HG02798 (cell line): Measurements from ENCODE around the gene GJB5.
"Not testable (repeated sequence)": the region's sequence is repeated elsewhere in the genome, so short reads cannot be mapped to it uniquely, and the experiment has no call there.

Experiments
- ATAC-seq: cut with Tn5 transposase; IDR thresholded peaks from one replicate; pipeline ENCODE4 v1.9.1; 2021; ENCODE audit warnings: mild to moderate bottlenecking; ENCODE audit not compliant: unreplicated experiment, poor library complexity

GJB5 gene

DNA sequence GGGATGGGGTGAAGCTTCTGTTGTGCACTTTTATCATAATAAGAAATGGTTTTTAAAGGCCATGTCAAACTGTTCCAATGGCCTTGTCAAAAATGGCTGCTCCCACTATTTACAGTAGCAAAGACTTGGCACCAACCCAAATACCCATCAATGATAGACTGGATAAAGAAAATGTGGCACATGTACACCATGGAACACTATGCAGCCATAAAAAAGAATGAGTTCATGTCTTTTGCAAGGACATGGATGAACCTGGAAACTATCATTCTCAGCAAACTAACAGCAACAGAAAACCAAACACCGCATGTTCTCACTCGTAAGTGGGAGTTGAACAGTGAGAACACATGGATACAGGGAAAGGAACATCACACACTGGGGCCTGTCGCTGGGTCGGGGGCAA is 18.3 kb downstream of the GJB5 start:
- ATAC-seq = not testable (repeated sequence)

DNA sequence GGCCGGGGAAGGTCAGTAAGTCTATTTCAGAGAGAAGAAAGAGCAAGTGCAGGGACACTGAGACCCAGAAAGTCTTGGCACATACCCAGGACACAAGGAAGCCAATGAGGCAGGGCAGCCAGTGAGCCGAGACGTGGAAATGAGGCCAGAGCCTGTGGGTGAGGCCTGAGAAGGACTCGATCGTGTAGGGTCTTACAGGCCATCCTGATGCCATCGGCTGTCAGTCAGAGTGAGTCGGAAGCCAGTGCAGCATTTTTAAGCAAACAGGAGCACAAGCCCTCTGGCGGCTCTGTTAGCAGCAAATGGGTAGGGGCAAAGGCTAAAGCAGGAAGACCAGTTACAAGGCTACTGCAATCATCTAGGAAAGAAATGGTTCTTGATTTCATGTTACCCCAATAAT is 20.1 kb downstream of the GJB5 start:
- no peak for ATAC-seq

DNA sequence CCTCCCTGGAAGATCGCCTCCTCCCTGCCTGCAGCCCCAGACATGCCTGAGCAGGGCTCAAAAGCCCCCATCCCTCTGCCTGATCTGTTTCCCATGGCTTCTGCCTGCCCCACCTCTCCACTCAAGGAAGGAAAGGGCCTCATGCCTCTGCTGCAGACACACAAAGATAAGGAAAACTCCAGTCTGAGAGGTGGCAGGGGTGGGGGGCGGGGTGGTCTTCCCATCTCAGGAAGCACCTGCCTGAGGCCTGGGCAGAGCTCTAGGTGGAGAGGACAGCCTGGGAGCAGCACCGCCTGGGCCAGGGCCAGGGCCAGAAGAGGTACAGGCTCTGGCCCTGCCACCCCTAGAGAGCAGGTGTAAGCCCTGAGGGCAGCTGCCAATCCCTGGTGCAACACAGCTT is 22.1 kb downstream of the GJB5 start:
- no peak for ATAC-seq

DNA sequence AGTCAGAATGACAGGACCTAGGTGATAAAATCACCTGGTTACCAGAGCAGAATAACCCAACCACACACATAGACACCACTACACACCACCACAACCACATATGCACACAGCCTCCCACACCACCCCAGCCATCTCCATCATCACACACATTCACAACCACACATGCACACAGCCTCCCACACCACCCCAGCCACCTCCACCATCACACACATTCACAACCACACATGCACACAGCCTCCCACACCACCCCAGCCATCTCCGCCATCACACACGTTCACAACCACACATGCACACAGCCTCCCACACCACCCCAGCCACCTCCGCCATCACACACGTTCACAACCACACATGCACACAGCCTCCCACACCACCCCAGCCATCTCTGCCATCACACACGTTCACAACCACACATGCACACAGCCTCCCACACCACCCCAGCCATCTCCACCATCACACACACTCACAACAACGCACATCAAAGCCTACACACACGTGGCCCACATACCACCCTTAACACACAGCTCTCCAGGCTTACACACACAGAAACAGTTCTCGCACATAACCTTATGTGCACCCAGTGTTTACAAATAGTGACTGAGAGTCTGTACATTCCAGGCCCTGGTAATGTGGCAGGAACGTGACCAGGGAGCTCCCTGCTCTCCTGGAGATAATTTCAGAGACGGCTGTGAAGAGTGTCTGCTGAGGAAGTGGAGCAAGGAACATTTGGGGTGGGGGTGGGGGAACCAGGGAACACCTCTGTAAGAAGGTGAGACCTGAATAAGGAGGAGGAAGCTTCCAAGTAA is 22.9 kb downstream of the GJB5 start:
- ATAC-seq = no peak

GRCh38 chr1:34778381-34778780 is 23.5 kb downstream of the GJB5 start:
- ATAC-seq = no peak

GRCh38 chr1:34779005-34779404 is 24.2 kb downstream of the GJB5 start:
- no peak for ATAC-seq

- ATAC-seq = no peak
Measured at GRCh38 chr1:34779526-34779925, 24.7 kb downstream of the GJB5 start.

DNA sequence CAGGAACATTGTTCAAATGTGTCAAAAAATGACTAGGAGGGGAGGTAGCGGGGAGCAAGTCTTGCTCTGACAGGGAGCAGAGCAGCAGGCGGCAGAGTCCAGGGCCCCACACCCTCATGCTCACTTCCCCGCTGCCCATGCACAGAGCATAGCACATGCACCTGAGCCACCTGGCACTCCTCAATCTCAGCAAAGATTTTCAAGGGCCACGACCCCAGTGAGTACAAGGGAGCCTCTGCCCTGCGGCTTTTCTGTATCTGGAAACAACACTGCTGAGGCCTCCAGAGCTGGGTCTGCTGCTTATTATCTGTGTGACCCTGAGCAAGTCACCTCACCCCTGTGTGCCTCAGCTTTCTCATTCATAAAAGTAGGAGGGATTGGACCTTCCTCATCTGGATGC is 25.1 kb downstream of the GJB5 start:
- no peak for ATAC-seq

DNA sequence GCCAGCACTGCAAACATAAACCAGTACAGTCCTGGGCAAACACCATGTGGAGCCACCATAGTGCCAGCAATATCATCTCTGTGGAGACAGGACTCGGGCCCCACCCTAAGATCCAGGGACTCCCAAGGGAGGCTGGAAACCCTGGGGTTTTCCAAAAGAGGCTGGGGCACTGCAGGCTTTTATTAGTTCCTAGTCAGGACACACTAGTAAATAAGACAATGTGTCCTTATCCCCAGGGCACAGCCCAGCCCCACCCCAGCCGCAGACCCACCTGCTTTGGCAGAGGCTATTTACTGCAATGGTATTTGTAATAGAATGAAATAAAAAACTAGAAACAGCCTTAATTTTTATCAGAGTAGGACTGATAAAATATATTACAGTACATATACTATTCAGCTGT is 25.7 kb downstream of the GJB5 start:
- no peak for ATAC-seq

DNA sequence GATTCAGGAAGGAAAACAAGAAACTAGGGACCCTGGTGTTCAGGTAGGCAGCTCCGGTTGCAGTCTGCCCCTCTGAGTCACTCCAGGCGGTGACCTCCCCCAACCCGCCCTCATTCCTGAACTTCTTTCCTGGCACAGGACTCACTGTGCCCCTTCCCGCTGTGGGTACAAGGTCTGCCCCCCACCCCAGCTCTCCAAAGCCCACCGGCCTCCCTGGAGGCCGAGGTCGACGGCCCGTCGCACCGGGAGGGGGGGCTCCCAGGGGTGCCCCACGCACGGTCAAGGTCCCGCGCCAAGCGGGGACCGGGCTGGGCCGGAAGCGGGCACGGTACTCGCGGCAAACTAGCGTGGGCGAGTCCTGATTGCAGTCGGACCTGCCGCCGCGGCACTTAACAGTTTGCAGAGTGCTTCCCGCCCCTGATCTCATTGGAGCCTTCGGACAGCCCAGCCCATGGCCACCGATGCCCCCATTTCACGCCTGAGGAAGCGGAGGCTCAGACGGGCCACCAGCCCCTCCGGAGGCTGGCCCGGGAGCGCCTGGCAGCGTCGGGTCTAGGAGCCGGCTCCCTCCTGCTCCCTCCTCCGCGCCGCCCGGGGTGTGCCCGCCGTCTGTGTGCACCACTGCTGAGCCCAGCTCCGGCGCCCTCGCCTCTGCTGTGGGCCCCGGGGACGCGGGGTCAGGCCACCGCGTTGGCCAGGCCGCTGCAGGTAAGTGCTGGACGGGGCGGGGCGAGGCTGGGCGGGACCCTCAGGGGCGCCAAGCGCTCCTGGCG is 26.4 kb downstream of the GJB5 start, which contains the start of gene GJB3:
GJB3 (plus strand) TSS at position 144 of the 773 bp plus-strand sequence. CDS start 3,549 bp downstream, outside the sequence.
- ATAC-seq = no peak

DNA sequence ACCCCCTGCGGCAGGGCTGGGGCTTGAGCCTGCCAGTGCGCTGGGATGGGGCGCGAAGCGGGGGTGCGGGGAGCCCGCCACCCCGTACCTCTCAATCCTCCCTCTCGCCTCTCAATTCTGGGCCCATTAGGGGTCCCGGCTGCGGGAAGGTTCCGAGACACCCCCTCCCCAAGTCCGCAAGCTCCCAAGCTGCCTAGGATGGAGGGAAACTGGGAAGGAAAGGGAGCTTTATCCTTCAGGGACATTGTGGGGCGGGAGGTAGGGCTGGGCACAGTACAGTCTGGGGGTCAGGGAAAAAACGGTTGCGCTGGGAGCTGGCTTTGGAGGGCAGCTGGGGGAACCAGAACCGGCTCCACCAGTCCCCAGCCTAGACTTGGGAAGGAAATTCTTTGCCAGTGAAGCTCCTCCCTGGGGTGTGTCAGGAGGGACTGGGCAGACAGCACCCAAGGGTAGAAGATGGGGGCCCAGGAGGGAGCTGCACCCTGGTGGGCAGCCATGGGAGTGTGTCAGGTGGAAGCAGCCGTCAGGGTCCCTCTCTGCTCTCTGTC is 27.1 kb downstream of the GJB5 start:
- ATAC-seq = no peak

DNA sequence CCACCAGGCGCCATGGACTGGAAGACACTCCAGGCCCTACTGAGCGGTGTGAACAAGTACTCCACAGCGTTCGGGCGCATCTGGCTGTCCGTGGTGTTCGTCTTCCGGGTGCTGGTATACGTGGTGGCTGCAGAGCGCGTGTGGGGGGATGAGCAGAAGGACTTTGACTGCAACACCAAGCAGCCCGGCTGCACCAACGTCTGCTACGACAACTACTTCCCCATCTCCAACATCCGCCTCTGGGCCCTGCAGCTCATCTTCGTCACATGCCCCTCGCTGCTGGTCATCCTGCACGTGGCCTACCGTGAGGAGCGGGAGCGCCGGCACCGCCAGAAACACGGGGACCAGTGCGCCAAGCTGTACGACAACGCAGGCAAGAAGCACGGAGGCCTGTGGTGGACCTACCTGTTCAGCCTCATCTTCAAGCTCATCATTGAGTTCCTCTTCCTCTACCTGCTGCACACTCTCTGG is 29.9 kb downstream of the GJB5 start:
- no peak for ATAC-seq

DNA sequence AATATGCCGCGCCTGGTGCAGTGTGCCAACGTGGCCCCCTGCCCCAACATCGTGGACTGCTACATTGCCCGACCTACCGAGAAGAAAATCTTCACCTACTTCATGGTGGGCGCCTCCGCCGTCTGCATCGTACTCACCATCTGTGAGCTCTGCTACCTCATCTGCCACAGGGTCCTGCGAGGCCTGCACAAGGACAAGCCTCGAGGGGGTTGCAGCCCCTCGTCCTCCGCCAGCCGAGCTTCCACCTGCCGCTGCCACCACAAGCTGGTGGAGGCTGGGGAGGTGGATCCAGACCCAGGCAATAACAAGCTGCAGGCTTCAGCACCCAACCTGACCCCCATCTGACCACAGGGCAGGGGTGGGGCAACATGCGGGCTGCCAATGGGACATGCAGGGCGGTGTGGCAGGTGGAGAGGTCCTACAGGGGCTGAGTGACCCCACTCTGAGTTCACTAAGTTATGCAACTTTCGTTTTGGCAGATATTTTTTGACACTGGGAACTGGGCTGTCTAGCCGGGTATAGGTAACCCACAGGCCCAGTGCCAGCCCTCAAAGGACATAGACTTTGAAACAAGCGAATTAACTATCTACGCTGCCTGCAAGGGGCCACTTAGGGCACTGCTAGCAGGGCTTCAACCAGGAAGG is 30.5 kb downstream of the GJB5 start:
- ATAC-seq = no peak

DNA sequence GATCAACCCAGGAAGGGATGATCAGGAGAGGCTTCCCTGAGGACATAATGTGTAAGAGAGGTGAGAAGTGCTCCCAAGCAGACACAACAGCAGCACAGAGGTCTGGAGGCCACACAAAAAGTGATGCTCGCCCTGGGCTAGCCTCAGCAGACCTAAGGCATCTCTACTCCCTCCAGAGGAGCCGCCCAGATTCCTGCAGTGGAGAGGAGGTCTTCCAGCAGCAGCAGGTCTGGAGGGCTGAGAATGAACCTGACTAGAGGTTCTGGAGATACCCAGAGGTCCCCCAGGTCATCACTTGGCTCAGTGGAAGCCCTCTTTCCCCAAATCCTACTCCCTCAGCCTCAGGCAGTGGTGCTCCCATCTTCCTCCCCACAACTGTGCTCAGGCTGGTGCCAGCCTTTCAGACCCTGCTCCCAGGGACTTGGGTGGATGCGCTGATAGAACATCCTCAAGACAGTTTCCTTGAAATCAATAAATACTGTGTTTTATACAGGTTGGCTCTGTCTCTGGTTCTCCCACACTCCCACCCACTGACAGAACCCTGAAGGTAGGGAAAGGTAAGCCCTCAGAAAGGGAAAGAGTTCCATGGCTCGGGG is 31.1 kb downstream of the GJB5 start:
- no peak for ATAC-seq

GRCh38 chr1:34786521-34787325 is 31.9 kb downstream of the GJB5 start:
- peak; percentile 46 for ATAC-seq

GRCh38 chr1:34787461-34788420 is 32.9 kb downstream of the GJB5 start:
- no peak for ATAC-seq

DNA sequence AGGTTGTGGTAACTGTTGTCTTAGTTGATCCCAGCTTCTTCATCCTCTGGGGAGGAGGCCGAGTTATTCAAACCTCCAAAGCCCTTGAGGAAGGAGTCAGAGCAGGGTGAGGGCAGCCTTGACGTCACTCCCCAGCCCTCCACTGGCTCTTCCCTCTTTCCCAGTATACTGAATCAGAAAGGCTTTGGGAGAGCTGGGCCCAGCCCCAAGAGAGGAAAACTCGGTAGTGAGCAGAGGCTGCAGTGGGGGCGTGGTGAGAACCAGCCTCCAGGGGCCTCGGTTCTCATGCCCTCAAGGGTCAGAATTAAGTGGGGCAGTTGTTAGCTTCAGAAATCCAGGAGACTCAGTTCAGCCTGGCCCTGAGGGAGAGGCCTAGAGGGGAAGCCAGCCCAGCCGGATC is 36.1 kb downstream of the GJB5 start:
- no peak for ATAC-seq

DNA sequence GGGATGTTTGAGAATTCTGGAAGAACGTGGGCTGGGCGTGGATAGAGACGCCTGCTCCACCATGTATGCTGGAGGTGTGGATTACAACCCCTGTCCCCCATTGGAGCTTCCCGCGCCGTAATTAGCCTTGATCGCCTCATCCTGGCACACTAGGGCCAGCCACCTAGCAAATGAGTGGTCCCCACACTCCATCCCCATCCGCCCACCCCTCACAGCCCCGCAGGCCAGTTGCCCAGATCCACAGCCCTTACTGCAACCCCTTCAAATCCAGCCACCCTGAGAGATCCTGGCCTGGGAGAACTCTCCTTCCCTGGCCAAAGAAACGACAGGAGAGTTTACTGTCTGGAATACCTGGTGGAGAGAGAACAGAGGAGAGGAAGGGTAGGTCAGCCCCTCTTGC is 37.6 kb downstream of the GJB5 start:
- no peak for ATAC-seq
